Activated gamma-delta T cell treated with anti-CD3 and anti-CD28 coated beads, Interleukin-2, amount 50 U/mL, for 16 hours (primary cell): Measurements from ENCODE around the gene CTNNA2.
"Not testable (repeated sequence)": the region's sequence is repeated elsewhere in the genome, so short reads cannot be mapped to it uniquely, and the experiment has no call there.

Source experiments
- DNase-seq: peaks from one replicate; pipeline ENCODE4 v3.0.0-alpha.2; 2020; ENCODE audit warnings: low read depth

The CTNNA2 gene

DNA sequence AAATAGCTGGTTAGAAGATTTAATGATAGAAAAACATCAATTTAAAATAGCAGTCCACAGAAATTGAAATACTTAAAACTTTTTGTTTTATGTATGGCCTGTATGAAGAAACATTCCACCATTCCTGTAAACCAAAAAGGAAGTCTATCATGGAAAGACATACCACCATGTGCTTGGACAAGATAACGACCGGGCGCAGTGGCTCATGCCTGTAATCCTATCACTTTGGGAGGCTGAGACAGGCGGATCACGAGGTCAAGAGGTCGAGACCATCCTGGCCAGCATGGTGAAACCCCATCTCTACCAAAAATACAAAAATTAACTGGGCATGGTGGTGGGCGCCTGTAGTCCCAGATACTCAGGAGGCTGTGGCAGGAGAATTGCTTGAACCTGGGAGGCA, 519.8 kb downstream of the CTNNA2 start:
- DNase-seq: not testable (repeated sequence)

- no peak for DNase-seq
These were observed 523.0 kb downstream of the CTNNA2 start for GRCh38 chr2:80035749-80036285.

GRCh38 chr2:80037310-80037709, 524.5 kb downstream of the CTNNA2 start:
- no peak for DNase-seq

- DNase-seq: no peak
These were observed 527.4 kb downstream of the CTNNA2 start for GRCh38 chr2:80040226-80040625.

DNA sequence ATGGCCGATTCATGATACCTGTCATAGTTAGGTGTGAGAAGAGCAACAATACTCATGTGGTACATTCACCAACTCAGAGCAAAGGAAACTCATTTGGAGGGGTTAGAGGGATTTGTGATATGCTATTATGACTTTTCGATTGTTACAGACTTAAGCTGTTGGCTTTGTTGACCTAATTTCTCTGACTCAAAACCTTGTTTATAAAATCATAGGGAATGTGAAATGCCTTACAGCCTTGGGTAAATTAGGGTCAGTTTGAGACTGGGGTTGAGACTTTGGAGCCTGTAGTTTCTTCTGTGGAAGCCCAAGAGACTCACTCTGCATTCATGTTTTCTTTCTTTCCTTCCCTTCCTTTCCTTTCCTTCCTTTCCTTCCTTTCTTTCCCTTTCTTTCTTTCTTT, 529.8 kb downstream of the CTNNA2 start:
- DNase-seq: no peak

DNA sequence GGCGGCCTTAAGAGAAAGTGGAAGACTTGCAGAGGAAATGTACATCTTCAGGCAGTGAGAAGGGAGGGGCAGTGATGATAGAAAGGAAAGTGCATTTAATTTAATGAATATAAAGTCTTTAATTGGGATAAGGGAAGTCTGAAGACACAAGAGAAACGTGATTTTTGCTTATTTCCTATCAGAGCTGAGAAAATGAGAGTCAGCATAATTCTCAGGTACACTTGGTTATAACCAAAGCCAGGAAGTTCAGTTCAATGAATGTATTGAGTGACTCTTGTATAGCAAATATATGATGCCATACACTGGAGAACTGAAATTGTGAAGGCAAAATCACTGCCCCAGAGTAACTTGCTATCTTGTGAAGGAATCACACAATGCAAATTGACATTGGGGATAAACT, 535.4 kb downstream of the CTNNA2 start:
- DNase-seq: no peak

DNA sequence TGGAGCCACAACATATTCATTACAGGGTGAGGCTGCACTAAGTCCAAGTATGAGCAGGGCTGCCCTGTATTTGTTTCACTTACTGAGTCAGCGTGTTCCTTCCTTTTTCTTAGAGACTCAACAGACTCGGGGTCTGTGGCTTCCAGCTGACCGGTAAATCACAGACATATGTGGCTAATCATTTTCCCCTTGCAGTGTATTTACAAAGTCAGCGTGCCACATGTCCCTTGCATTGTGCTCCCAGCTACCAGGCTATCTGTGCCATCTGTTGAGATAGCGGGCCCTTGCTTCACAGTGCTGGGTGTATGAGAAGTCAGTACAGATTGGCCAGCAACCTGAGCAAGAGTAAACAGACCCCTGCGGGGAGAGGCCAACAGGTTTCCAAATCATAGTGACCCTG, 537.4 kb downstream of the CTNNA2 start:
- no peak for DNase-seq

DNA sequence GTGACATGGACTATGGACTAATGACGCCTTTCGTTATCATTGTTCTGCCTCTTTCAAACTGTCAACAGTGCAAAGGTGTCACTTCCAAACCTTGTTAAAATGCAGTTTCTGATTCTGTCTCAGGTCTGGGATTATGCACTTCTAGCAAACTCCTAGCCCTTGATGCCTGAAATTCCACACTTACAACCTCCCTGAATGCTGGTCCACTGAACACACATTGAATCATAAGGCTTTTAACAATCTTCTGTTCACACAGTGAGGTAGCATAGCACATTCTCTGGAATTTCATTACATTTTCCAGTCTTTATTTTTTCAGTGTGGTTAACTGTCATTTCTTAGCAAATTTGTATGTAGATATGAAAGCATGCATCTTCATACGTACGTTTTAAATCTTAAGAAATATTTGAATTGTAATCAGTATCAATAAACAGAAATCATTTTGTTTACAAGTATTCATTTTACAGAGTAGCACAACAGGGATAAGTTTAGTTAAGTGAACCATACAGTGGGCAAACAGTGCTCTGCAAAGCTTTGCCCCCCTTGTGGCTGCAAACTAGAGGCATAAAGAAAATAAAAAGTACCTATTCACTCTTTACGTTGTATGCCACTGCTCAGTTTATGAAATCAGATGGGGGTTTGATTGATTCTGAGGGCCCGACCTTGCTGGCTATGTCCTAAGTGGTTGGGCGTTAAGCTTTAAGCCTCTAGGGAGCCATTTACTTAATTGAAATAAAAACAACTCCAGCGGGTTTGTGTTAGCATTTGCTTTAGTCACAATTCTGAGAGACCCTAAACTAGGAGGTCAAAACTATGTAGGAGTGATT, 540.9 kb downstream of the CTNNA2 start:
- no peak for DNase-seq

GRCh38 chr2:80054346-80054675, 541.5 kb downstream of the CTNNA2 start:
- DNase-seq: no peak

DNA sequence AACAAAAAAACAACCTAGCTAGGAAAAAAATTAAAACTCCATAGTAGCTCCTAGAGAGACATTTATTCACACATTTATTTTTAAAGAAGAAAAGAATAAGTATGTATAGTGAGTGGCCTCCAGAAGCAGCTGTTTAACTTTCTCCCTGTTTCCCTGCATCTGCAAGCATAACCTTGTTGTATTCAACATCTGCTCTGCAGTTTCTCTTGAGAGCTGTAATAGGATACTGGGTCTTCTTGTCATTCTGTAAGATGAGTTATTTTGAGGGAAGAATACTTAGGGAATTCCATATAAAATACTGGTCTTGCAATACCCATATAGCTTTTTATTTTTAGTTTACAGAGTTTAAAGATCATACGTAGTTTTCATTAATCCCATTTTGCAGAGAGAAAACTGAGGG, 545.1 kb downstream of the CTNNA2 start:
- DNase-seq: no peak

DNA sequence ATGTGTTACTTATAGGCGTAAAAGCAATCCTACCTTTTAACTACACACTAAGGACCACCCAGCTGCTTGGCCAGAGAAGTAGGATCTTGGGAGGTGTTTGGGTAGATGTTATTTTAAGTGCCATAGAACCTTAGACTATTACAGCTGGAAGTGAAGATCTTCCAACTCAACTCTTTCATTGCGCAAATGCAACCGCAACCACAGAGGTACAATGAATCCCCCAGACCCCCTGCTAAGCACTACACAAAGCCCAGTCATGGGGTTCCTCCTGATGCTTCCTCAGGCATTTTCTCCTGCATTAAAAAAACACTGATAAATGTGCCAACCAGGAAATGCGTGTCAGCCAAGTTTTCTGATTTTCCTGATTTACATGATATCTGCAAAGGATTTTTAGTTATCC, 545.7 kb downstream of the CTNNA2 start:
- DNase-seq: no peak

DNA sequence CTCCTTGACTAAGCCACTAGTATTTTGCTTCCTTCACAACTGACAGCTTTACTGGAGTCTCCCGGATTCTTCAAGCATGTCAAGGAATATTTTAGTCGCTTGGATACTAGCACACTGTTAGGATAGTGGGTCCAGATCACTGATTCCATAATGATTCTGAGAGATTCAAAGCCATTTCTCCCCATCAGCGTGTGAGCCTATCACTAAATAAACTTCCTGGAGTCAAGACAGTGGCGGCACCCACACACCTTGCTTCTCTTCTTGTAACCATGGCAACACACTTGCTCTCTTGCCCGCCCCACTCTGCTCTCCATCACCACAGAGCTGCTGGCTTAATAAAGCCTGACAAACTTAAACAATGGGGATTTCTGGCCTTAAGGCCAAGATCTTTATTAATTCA, 546.6 kb downstream of the CTNNA2 start:
- DNase-seq: no peak

GRCh38 chr2:80061881-80062280, 549.0 kb downstream of the CTNNA2 start:
- no peak for DNase-seq

GRCh38 chr2:80062298-80062697, 549.4 kb downstream of the CTNNA2 start:
- DNase-seq: no peak

DNA sequence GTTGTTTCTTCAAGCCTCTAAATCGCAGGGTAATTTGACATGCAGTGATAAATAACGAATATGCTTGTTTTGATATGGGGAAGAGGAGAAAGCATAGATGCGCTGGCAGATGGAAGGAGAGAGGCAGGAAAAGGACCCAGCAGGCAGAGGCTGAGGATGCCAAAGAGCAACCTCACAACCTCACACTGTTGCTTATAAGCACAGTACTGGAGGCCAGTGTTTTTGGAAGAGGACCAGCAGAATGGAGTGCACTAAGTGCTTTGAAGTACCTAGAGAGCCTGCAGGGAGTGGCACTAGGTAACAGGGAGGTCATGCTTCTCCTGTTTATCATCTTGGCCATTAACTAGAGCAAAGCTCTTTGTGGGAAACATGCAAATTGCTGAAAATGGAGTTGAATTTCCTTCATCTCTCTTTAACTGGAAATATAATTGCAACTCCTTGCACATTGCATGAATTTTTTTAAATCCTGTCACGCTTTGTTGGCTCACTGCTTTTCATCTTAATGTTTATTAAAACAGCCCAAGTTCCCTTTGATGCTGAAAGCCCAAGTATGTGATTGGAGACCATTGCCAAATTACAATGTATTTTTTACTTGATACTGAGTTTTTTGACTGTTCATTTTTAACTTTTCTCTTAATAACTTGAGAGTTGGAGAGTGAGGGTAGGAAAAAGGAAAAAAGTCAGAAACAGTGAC, 555.3 kb downstream of the CTNNA2 start:
- DNase-seq: no peak

- no peak for DNase-seq
These were observed 557.7 kb downstream of the CTNNA2 start for GRCh38 chr2:80070587-80070986.

DNA sequence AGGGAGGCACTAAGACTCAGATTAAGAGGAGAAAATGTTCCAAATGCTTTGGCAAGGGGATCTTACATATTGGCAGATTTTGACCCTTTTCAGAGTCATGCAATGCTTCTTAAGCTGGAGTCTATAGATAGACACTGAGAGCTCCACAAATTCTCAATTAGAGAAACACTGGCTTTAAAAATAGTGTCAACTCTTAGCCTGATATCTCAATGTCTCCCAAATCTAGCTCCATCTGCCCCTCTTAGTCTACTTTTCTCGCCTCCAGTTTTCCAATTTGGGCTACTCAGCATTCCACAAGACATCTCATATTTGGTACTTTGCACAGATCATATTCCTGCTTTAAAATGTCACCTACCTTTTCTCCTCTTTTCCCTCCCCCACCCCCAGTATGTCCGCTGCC, 559.1 kb downstream of the CTNNA2 start:
- no peak for DNase-seq

DNA sequence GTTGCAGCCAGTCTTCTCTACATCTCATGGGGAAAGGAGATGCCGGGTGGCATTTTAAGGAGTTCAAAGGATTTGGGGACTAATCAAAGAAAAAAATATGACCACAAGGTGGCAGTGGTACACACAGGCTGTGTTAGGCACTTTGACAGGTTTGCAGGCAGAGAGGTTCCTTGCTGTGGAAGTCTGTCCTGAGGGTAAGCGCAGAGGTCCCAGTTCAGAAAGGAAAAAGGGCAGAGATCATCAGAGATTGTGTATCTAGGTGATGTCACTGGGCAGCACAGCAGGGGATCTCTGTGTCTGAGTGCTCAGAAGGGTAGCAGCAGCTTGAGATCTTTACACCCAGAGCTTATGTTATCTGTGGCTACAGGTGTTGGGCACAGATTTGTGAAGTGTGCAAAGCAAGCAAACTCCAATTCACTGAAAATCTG, 560.3 kb downstream of the CTNNA2 start:
- DNase-seq: no peak

GRCh38 chr2:80074321-80075070, 561.6 kb downstream of the CTNNA2 start:
- no peak for DNase-seq

- DNase-seq: no peak
These were observed 562.9 kb downstream of the CTNNA2 start for GRCh38 chr2:80075719-80076118.

GRCh38 chr2:80078290-80079036, 565.6 kb downstream of the CTNNA2 start:
- no peak for DNase-seq

GRCh38 chr2:80080957-80081356, 568.1 kb downstream of the CTNNA2 start:
- no peak for DNase-seq
